AG08396 (cell line): Measurements from ENCODE around the gene CCNB1IP1.
A peak's percentile ranks its signal among the peaks of the same experiment; 100 is the strongest.
"Not testable (repeated sequence)": the region's sequence is repeated elsewhere in the genome, so short reads cannot be mapped to it uniquely, and the experiment has no call there.

Experiments used
- DNase-seq: peaks from one replicate; pipeline ENCODE4 v3.0.0; 2012; ENCODE audit warnings: low spot score, mixed read lengths

Gene CCNB1IP1, protein sequence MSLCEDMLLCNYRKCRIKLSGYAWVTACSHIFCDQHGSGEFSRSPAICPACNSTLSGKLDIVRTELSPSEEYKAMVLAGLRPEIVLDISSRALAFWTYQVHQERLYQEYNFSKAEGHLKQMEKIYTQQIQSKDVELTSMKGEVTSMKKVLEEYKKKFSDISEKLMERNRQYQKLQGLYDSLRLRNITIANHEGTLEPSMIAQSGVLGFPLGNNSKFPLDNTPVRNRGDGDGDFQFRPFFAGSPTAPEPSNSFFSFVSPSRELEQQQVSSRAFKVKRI

DNA sequence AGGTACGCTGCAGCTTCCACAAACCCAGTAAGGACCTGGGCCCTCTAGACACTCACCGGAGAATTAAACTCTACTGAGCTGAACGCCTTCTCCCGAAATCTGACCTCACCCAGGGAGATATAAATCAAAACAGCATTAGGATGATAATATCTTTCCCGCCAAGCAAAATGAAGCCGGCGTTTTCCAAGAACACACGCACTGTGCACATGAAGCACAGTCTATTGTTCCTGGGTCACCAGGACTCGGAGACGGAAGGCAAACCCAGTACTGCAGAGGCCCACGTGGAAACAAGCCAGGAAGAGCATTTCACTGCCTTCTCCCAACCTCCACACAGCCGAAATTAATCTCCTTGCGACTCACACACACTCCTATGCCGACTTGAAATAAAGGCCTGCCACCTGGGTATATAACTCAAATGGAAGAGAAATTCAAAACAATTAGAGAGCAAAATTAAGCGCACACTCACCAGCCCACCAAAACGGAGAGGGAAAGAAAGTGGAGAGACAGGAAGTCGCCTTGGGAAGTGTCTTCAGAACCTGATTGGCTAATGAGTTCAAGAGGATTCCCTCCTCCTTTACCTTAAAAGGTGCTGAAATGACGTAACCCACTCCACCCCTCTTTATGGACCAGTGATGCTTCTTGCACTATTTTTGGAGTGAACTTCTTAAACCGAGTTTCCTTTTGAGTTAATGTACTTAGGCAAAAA lies at the start of gene CCNB1IP1:
Gene CCNB1IP1 (minus strand): TSS at position 492 of the 706 bp plus-strand sequence. CDS start 16,756 bp downstream, outside the sequence.
- DNase-seq, result peak; percentile 78

DNA sequence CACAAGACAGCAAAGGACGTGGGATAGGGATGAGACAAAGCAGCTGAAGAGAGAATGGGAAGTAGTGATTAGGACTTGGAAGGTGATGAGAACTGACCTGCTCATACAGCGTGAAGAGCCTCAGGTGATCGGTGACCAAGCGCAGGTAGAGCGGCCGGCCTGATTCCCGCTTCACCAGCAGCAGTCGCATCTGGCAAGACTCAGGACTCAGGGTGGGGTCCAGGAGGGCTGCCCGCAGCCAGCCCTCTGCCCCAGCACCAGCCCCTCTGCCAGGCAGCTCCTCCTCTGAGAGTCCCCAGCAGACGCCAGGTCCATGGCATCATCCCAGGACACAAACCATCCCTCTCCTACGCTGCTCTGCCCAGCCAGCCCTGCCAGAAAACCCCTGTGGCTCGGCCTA lies 49.4 kb upstream of the CCNB1IP1 start:
- no peak for DNase-seq

DNA sequence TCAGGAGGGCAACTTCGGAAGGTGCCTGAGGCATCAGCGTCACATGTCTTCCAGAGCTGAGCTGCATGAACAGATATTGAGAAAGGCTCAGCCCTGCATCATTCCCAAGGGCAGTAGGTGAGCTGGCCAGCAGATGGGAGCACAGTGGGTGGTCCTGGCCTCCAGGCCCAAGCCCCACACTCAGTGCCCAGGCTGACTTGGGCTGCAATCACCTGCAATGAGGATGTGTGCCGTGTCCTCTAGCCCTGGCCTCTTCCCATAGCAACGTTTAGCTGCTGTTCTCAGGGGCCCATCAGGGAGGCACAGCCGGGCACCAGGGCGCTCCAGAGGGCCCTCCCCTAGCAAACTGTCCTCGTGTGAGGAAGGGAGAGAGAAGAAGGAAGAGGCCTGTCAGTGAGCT lies 48.3 kb upstream of the CCNB1IP1 start:
- no peak for DNase-seq

DNA sequence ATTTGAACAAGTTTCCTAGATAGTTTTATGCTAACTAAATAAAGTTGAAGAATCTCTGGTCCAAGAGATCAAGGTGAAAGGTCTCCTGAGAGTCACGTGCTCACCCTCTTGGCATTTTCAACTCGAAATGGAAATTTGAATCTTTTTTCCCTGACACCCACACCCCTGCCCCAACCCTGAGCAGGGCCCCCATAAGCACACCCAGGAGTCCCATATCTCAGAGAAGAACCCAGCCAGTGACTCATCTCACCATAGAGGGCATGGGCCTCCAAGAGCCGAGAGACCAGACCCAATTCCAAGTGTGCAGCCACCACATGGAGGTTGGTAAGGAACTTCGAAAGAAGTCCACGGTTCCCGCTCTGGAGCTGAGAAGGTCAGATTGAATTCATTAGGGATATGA lies 47.6 kb upstream of the CCNB1IP1 start:
- no peak for DNase-seq

DNA sequence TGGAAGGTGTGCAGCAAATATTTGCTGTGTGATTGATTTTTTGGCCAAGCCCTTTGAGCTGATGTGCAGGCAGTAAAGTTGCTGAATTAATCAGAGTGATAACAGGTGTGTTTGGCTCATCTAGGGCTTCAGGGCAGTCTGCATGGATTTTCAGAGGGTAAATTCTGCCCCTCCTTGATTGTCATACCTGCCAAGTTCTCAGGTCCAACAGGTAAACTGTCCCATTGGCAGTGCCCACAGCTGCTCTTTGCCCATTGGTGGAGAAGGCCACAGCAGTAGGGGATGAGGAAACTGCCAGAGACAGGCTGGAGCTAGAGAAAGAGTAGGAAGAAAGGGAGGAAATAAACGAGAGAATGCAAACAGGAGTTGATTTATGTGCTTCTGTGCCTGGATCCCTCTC lies 46.7 kb upstream of the CCNB1IP1 start:
- no peak for DNase-seq

DNA sequence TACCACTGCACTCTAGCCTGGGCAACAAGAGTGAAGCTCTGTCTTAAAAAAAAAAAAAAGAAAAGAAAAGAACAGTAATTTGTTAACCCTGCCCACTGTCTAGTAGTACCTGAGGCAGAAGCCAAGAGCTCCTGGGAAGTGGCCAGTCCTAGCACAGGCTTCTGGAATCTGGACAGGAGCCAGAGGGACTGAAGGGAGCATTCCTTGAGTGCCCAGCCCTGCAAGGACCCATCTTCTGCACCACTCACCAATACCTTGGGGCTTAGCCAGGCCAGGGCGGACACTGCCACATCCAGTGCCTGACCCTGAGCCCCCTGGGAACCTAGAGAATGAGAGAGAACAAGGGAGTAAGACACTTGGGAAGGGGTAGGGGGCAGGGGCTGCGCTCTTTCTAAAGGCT lies 44.1 kb upstream of the CCNB1IP1 start:
- DNase-seq, result no peak

DNA sequence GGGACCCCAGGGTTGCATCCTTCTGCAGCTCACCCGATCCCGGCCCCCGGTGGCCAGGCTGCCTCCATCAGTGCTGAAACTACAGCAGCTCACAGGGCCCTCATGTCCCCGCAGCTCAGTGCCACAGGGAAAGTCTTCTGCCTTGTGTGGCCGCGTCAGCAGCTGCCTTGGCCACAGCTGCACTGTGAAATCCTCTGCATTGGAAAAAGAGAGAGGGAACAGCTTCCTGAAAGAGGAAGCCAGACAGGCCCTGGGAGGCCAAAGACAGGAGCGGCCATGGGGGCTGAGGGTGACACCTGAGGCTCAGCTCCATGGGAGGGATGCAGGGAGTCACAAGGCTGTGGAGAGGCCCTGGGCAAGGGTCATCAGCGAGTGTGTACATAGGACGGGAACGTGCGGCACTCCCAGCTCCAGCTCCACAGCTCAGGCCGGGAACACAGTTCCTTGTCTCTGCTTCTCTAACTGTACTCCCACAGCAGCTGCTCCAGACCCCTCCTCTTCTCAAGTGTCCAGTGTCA lies 43.1 kb upstream of the CCNB1IP1 start:
- no peak for DNase-seq

DNA sequence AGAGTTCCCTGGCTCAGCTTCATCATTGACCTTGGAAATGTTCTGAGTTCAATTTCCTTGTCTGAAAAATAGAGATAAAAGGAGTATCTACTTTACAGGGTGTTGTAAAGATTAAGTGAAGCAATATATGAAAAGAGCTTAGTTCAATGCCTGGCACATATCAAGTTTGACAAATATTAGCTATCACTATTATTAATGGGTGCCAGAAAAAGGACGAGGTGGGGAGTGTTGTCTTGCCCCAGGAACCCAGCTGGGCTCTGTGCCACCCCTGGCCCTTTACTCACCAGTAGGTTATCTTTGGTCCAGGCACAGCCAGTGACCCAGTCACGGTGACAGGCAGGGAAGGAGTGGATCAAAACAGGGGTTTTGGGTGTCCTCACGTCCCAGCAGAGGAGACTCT lies 42.4 kb upstream of the CCNB1IP1 start:
- DNase-seq, result no peak

DNA sequence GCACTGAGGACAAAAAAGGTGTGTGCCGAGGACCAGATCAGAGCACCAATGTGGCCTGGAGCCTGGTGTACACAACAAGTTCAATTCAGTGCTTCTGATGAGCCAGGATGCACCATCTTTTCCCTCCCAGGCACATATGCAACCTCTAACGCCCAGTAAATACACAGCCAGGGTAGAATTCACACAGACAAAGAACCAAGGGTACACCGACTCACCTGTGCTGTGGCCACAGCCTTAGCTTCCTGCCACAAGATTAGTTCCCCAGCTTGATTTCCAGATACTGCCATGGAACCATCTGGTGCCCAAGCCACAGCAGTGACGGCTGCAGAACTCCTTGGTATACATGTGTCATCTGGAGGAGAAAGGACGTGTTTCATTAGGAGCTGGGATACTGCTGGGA lies 39.7 kb upstream of the CCNB1IP1 start:
- no peak for DNase-seq

DNA sequence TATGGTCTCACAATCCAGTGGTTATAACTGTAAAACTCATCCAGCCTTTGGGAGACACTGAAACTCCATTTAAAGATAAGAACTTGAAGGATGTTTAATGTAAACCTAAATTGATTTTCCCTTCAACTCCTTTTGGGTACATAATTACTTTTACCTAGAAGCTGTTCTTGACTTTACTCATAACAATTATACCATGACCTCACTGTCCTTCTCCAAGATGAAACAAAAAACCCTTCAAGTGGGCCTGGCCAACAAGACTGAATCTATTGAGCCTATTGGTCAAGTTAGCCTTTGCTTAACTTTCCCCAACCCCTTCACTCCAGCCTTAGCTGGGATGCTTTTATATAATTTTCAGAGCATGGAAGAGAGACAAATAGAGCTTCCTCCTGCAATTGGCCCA lies 32.8 kb upstream of the CCNB1IP1 start:
- no peak for DNase-seq

DNA sequence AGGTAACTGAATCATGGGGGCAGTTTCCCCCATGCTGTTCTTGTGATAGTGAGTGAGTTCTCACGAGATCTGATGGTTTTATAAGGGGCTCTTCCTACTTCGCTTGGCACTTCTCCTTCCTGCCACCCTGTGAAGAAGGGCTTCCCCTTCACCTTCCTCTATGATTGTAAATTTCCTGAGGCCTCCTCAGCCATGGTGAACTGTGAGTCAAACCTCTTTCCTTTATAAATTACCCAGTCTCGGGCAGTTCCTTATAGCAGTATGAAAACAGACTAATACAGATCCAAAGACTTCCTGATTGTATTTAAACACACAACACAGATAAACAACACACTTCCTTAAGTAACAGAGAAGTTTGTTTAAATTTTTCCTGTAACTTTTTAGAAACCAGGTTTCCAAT lies 25.4 kb upstream of the CCNB1IP1 start:
- not testable (repeated sequence) for DNase-seq

DNA sequence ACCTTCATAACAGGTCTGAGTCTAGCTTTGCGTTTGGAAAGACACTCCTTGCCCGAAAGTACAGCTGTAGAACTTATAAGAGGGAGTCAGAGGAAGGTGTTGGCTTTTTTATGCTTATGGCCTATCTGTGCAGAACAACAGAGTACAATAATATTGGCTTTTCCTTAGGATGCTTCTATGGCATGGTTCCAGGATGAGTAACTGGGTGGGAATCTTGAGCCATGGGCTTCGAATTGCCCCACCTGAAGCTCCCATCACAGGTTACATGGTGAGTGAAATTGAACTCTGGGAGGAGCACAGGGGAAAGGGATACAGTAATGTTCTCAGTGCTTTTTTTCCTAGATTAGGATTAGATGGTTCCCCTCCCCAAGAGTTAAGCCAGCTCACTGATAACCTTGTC lies 23.3 kb upstream of the CCNB1IP1 start:
- DNase-seq, result no peak

DNA sequence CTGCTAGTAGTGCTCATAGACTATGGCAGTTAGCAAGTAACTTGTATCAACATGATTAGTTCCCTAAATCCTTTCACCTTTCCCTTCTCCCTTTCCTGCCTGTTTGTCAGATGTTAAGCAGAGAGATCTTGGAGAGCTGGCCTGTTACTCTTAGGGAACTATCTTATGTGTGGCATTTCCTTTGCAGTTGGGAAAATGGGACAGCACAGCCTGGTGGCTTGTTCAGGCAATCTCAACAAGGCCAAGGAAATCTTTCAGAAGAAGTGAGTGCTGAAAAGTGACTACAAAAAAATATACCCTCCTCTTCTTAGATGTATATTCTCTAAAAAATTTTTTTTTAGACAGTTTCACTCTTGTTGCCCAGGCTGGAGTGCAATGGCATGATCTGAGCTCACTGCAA lies 17.8 kb upstream of the CCNB1IP1 start:
- peak; percentile 22 for DNase-seq

DNA sequence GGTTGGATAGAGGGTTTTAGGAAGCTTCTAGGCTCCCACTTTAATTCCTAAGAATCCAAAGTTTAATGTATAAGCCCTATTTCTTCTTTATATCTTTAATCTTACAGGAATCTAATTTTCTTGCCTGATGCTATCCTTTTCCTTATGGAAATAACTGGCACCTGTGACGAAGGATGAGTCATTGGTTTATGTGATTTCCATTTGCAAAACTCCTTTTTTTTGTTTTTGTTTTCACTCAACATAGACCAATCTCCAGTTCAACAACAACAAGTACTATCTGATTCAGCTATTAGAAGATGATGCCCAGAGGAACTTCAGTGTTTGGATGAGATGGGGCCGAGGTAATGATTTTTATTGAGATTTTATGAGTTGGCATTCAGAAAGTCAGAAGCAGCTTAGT lies 17.2 kb upstream of the CCNB1IP1 start:
- no peak for DNase-seq

DNA sequence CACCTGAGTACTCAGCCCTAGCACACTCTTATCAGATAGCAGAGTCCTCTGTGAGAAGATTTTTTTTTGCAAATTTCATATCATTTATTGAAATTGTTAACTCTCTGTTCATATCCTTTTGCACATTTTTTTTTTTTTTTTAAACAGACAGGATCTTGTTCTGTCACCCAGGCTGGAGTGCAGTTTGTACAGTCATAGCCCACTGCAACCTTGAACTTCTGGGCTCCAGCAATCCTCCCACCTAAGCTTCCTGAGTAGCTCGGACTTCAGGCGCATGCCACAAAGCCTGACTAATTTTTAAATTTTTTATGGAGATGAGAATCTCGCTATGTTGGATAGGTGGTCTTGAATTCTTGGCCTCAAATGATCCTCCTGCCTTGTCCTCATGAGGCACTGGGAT lies 14.7 kb upstream of the CCNB1IP1 start:
- DNase-seq, result no peak

DNA sequence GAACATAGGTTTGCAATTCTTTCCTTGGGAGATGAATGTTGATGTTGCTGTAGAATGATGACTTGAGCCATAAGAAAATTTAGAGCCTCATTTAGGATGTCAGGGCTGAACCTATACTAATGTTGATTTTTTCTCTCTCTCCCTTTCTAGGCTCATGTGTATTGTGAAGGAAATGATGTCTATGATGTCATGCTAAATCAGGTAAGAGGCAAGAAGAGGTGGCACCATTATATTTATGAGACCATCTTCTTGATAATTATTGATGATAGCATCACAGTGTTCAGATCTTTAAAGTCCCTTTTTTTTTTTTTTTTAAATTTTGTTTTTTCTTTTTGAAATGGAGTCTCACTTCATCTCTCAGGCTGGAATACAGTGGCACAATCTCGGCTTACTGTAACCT lies 13.6 kb upstream of the CCNB1IP1 start:
- no peak for DNase-seq

DNA sequence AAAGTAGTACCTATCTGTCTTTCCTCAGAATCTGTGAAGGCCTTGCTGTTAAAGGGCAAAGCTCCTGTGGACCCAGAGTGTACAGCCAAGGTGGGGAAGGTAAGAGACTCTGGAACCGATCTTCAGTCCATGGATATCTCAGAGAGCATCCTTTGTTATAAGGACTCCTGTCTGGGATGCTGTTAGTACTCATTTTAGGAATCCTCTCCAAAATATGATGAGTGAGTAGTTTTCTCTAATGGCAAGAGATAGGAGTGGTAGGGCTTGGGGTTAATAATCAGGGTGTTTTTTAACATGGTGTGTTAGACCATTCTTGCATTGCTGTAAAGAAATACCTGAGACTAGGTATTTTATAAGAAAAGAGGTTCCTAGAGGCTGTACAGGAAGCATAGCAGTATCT lies 12.3 kb upstream of the CCNB1IP1 start:
- no peak for DNase-seq

DNA sequence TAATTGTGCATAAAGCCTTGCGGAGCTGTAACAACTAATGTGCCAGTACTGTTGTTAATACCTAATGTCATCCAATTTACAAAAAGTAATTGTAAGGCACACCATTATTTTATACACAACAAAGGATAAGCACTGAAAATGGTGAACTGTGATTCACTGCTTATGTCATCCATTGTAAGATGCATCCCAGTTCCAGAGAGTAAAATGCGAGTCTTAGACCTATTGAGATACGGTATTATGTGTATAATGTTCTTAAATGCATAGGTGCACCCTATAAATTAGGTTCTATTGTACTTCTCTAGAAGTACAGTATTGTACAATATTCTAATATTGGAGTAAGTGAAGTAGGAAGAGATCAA lies 10.8 kb upstream of the CCNB1IP1 start:
- DNase-seq, result no peak

DNA sequence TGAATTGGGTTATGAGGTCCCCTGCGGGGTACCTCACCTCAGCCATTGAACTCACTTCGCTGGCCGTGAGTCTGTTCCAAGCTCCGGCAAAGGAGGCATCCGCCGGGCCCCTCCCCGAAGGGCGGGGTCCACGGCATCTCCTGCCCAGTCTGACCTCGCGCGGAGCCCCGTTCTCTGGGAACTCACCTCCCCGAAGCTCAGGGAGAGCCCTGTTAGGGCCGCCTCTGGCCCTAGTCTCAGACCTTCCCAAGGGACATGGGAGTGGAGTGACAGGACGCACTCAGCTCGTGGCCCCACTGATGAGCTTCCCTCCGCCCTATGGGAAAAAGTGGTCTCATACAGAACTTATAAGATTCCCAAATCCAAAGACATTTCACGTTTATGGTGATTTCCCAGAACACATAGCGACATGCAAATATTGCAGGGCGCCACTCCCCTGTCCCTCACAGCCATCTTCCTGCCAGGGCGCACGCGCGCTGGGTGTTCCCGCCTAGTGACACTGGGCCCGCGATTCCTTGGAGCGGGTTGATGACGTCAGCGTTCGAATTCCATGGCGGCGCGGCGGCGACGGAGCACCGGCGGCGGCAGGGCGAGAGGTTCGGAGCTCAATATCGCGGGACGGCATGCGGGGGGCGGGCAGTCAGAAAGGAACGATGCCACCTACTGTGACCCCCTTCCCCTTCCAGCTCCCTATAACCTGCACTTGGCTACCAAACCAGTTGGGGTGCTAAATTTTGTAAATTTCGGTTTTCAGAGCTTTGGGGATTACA lies 10.2 kb upstream of the CCNB1IP1 start, which contains the start of gene PARP2:
Gene PARP2 (plus strand): TSS at position 544 of the 770 bp plus-strand sequence. CDS start 7 bp downstream, at position 551.
- DNase-seq, result peak; percentile 97

DNA sequence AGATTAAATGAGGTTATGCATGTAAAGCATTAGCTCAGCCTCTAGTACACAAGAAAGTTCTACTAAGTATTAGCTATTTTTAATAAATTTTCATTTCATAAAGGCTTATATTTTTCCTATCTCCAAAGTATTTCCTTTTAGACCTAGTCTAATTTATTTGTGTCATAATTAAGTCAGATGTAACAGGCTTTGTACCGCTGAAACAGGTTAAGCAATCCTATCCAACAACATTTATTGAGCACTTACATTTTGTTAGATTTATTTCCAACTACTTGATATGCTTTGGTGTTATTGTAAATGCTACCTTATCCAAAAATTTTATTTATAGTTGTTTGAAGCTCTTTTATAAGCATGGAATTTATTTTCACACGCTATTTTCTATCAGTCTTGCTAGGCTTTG lies 8.6 kb upstream of the CCNB1IP1 start:
- DNase-seq, result no peak

DNA sequence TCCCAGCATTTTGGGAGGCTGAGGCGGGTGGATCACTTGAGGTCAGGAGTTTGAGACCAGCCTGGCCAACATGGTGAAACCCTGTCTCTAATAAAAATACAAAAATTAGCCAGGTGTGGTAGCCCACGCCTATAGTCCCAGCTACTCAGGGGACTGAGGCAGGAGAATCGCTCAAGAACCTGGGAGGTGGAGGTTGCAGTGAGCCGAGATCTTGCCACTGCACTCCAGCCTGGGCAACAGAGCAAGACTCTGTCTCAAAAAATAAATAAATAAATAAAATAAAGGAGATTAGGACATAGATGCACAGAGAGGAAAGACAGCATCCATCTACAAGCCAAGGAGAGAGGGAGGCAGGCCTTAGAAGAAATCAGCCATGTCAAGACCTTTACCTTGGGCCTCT lies 8.0 kb upstream of the CCNB1IP1 start:
- DNase-seq, result not testable (repeated sequence)

DNA sequence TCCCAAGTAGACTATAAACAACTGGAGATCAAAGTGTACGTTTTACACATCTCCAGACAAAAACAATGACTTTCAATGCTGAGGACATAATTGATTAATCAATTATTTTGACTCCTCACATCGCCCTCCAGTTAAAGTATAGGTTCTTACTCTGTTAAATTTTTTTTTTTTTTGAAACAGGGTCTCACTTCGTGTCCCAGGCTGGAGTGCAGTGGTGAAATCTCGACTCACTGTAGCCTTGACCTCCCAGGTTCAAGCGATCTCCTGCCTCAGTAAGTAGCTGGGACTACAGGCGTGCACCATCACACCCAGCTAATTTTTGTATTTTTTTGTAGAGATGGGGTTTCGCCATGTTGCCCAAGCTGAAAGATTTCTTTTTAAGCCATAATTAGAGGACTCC lies 938 bp upstream of the CCNB1IP1 start:
- DNase-seq, result no peak

DNA sequence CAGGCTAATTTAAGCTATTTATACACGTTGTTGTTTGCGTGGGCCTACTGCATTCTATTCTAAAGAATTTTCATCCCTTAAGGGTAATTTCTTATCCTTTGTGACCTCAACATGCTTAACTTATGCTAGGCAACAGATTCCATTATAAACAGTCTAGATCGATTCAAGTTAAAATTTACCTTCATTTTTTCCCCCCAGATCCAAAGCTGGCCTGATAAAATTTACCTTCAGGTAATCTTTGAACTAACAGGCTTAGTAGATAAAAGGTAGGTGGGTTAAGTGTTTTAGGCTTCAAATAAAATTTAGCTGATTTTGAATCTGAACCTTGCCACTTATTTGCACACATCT lies 389 bp upstream of the CCNB1IP1 start:
- no peak for DNase-seq
